Activated CD4-positive, CD25-positive, alpha-beta regulatory T cell treated with anti-CD3 and anti-CD28 coated beads, Interleukin-2, amount 50 U/mL, for 72 hours (primary cell): ENCODE measurements around the gene MAN1C1.
"Not testable (repeated sequence)": the region's sequence is repeated elsewhere in the genome, so short reads cannot be mapped to it uniquely, and the experiment has no call there.

Source experiments
- DNase-seq: peaks from one replicate; pipeline ENCODE4 v3.0.0; 2021

MAN1C1 gene

DNA sequence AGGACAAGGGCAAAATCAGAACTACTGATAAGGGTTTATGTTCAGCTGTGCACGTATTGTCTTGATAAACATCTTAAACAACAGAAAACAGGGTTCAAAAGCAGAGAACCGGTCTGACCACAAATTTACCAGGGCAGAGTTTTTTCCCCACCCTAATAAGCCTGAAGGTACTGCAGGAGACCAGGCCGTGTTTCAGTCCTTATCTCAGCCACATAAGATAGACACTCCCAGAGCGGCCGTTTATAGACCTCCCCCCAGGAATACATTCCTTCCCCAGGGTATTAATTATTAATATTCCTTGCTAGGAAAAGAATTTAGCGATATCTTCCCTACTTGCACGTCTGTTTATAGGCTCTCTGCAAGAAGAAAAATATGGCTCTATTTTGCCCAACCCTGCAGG is 19.6 kb downstream of the MAN1C1 start:
- DNase-seq: not testable (repeated sequence)

DNA sequence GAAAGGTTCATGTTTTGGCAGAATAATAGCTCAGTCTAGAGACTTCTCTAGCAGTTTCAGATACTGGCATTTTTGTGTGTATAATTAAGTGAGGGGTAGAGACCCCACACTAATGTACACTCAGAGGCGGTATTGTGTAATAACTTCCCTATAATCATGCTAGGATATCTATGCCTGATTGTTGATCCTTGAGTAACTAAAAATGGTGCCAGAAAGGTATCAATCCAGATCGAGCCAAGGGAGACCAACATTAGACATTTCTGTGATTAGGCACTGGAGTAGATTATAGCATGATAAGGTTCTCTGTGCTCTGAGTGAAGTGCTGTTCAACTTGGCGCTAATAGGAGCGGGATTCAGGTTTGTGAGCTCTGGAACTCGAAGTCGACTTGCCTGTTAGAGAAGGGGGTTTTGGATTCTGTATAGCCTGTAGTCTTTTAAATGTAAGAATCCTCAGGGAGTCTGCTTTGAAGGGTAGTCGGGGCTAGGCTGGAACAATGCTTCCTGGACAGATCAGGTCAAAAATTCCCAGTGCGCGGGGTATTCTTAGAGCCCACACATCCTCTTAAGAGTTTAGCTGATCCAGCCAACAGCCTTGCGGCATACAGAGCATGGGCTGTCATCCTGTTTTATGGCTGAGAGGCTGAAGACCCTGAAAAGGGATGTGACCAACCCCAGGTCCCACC is 24.2 kb downstream of the MAN1C1 start:
- DNase-seq: no peak

DNA sequence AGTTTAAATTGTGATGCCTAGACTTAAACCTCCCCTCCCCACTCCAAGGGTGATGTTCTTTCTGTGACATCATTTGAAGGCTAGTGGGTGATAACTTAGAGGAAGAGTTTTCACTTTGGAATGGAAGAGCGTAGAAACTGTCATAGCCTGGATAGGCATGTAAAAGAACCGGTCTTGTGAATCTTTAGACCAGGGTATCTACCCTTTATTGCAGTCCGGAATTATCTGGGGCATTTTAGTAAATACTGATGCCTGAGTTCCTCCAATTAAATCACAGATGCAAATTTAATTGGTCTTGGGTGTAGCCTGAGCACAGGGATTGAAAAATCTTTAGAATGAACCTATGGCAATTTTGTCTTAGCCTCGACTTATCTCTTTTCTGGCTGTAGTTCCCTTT is 24.7 kb downstream of the MAN1C1 start:
- DNase-seq: no peak

DNA sequence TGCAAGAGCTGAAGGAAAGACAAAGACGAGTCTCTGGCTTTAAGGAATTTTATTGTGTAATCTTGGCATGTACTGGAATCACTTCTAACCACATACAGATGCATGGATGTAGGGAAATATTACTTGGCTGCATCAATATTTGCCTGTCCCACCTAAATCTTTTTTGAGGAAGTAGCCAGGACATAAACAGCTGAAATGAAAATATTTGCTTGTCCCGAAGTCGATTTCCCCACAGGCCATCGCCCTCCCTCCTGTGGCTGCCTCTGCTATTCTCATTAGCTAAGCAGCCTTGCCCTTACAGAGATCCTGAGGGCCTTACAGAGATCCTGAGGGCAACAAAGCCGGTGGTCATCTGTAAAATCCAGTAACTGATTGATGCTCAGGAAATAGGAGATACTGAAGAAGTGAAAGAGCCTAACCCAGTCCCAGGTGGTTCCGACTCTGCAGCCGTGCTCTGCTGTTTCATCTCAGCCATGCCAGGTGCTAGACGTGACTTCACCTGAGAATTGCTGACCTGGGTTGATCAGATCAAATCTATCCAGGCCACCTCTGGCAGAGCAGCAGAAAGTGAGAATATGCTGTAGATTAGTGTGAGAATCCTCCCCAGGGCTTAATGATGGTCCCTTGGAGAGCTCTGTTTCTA is 25.5 kb downstream of the MAN1C1 start:
- DNase-seq: peak; percentile 27

DNA sequence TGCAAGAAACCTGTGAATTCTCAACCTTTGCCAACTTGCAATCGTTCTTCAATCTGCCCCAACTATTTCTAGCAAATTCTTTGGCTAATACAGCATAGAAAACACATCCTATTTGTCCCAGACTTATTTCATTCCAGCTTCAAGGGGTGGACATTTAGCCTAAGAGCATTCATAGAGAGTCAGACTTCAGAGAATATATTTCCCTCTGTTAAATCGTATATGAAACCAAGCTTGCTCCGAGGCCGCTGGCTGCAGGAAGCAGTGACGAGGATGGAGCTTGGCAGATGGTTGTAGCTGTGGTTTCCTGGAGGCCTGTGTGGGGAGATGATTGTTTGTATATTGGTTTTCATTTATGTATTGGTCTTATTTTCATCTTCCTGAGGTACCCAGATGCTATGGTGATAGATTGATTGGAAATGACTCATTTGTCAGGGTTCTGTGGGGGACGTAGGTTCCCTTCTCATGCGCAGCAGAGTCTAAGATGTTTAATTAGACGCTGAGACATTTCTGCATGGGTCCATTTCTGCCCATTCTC is 26.1 kb downstream of the MAN1C1 start:
- DNase-seq: peak; percentile 45

DNA sequence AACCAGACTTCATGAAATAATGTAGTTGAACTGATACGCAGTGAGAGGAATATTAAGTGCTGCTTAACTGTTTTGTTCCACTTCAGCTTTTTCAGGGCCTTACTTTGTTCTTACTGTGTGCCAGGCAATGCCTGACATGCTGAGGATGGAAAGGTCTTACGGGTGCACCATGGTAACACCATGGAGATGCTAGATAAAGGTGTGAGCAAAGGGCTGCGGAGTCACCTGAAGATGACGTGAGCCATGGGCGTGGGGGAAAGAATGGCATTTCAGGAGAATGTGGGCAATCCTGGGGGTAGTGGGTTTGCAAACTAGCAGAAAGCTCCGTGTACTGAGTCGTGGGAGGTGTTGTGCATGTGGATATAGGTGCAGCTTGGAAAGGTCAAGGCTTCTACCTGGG is 27.3 kb downstream of the MAN1C1 start:
- peak; percentile 28 for DNase-seq

DNA sequence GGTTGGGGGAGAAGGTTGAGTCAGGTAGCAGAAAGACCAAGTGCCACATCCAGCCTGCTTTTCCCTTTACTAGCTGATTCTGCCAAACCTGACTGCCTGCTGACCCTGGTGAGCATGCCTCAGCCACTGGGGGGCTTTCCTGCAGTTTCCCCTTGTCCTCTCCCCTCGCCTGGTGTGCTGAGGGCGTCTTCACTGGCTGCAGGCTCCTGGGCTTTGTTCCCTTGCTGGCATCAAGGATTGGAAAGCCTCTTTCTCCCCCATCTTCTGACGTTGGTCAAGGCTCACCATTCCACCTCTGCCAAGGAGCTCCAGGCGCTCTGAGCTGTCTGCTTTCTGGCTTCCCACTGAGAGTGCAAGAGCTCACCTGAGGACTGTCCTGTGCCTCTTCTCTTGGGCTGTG is 28.4 kb downstream of the MAN1C1 start:
- DNase-seq: no peak

DNA sequence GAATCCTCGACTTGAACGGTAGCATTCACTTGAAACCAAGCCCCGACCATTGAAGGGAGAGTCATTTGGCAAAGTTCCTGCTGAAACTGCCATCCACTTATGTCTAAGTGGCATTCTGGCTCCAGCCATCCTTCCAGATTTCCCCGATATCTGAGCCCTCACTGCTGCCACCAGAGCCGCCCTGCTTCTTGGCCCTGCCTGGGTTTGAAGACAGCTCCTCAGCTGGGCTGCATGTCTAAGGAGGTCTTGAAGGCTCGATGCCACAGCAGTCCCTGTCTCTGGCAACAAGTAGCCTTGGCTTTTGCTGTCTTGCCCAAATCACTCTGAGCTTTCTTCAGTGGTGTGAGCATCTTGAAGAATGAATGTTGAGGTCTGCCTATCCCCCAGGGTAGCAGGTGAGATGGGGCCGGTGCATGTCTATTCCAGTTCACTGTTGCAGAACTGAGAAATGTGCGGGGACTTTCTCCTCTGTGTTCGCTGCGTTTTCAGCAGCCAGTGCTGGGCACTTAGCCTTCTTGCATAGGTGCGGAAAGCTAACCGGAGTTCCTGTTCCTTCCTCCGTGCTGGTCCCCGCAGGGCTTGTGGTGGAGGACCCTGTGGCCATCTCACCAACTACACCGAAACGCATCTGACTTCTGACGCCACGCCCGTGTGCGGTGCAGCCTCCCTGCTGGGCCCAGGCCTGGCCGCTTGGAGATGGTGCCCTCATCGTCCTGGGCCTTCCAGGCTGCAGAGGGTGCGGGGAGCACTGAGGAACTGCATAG is 29.2 kb downstream of the MAN1C1 start:
- DNase-seq: no peak

DNA sequence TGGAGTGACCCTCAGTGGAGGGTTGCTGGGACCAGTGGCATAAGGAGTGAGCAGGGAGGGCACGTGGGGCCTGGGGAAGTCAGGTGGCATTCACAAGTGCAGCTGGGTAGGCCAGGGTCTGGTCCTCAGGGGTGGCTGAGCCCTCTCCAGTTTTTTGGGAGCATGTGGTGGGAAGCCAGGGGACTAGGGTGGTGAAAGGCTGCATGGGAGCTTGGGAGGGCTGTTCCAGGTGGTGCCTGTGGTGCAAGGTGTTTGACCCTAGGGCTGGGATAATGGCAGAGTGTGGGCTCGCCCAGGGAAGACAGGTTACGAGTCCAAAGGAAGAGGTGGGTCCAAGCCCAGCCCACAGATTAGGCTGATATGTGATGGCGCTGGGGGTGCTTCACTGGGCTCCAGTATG is 30.5 kb downstream of the MAN1C1 start:
- DNase-seq: no peak

DNA sequence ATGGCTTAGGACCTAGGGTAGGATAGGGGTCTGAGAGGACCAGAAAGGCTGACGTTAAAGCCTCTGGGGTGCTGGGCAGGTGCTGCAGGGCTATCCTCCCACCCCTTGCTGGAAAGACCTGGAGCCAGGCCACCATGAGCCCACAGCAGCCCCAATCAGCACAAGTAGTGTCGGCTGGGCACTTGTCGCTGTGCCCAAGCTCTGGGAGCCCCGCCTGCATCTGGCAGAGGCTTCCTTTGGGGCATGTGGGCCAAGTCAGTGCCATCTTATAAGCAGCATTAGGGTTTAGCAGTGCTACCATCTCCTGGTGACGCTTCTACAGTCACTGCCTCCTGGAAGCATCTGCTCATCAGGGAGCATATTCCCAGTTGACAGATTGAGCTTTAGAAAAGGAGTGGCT is 31.3 kb downstream of the MAN1C1 start:
- no peak for DNase-seq

DNA sequence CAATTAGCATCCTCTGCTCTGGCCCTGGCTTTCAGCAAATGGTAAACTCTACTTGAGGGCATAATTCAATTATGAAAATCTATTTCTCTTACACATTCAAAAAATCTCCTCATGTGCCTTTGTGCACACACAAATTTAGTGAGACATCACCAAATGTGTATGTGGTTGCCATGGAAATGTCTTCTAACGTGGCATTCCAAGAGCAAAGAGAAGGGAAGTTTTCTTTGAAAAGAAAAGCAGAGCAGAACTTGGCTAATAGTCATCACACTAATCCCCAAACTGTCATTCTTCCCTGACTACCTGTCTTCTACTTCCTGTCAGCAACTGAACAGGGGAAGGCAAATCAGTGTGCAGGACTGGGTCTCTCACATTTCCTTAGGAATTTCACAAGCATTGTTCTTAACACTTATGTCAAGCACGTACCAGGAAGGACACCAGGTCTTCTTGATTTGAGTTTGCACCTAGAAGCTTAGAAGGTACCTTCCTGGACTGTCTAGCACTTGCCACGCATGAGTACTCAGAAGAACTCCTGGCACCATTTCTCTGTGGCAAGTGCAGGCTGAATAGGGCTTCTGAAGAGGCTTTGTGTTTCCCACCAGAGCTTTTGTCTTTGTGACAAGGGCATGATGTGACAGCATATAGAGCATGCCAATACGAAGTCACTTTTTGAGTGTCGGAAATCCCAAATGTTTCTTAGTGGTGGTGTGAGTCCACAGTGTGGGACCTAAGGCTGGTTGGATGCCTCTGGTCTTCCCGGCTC is 32.3 kb downstream of the MAN1C1 start:
- peak; percentile 18 for DNase-seq

DNA sequence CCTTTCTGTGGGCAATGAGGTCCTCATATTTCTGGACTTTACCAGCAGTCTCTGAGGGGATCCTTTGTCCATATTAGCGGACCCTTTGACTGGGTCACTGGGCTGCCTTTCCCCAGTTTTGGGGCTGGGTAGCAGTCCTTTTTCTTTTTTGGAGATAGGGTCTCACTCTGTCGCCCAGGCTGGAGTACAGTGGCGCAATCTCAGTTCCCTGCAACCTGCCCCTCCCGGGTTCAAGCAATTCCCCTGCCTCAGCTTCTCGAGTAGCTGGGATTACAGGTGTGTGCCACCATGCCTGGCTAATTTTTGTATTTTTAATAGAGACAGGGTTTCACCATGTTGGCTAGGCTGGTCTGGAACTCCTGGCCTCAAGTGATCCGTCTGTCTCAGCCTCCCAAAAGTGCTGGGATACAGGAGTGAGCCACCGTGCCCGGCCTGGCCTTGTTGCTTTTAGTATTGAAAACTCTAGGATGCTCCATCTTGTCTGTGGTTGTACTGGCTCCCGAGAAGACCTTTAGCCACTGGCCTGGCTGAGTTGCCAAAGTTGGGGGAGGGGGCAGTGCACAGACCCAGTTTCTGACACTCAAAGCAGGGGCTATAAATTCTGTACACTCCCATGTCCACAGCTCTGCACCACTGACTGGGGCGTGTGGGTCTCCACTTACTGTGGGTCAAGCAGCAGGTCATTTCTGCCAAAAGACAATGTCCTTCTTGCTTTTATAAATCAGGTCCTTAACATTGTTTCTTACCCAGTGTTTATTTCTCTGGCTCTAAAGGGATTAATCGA is 33.1 kb downstream of the MAN1C1 start:
- no peak for DNase-seq

DNA sequence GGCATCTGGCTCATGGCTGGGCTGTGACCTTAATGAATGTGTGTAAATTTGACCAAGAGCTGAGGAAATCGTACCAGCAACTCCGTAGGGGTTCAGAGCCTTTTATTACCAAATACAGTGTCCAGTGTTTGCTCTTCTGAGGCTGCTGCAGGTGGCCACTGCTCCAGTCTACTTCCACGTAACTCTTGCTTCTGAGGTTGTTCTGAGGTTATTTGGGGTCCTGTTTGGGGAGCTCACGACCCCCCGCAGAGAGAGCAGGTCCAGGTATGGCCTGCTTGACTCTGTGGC is 33.6 kb downstream of the MAN1C1 start:
- no peak for DNase-seq

DNA sequence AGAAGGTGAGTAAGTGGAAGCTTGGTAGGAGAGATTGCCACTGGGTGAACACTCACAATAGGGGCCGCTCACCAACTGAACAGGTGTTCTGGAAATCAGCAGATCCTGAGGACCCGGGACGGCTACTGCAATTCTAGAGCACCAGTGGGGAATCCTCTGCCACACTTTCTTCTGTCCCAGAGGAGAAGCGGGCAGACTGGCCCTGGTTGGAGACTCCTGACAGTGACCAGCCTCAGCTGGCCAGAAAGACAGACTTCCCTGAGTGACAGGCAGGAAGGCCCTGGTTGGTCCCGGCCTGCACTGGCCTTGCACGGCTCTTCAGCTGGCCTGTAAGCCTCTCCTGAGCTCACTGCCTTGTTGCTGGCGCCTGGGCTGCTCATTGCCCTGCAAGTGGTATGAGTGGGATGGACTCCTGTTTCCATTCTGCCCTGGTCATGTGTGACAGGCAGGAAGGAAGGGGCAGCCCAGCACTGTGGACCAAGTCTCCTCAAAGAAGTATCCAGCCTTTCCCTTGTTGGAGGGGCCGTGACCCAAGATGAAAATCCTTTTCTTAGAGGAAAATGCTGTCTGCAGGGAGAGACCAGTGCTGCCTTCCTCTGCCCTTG is 34.5 kb downstream of the MAN1C1 start:
- no peak for DNase-seq

DNA sequence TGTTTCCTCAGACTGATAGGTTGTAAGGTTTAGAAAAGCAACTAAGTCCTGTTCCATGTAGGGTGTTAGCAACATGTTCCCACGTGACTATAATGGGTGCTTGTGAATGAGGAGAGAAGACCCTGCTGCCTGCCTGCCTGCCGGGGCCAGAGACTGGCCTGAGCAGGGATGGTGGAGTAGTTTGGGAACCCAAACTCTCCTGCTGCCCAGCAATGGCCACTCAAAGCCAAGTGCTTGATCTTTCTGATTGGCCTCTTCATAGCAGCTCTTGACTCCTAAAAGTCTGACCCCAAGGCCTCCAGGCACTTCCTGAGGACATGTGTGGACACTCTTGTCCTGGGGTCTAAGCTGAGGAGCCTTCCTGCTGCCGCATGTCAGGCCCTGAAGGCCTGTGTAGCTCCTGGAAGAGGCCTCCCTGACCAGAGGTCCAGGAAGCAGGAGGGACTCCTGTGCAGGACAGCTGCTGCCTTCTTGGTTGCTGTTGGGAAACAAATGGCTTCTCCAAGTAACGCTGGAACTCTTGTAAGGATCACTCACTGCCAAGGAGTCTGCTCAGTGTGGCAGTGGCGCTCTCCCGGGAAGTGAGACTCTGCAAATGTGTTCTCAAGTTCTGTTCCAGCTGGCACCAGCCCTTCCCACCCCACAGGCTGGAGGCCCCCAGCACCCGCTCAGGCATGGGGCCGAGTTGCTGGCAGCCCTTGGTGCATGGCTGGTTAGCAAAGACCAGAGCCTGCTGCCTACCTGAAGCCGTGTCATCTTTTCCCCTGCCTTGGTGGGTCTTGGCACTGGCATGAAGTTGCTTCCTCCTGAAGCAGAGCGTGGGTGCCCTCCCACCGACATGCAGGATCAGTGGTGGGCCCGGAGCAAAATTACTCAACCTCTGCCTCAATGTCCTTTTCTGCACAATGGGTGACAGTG is 35.5 kb downstream of the MAN1C1 start:
- no peak for DNase-seq

DNA sequence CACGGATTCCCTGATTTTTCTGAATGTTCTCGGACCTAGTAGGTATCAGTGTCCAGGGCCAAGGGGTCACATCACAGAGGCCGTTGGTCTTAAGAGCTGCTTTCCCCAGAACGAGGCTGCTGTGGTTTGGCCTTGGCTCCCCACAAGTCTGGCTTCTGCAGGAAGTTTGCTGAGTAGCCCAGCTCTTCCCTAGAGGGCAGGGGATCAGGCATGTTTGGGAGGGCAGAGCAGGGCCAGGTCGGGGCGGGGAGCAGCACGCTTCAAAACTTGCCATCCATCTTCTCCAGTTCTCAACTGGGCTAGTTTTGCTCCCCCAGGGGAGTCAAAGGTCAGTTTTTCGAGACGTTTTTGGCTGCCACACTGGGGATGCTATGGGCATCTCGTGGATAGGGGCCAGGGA is 37.0 kb downstream of the MAN1C1 start:
- no peak for DNase-seq

DNA sequence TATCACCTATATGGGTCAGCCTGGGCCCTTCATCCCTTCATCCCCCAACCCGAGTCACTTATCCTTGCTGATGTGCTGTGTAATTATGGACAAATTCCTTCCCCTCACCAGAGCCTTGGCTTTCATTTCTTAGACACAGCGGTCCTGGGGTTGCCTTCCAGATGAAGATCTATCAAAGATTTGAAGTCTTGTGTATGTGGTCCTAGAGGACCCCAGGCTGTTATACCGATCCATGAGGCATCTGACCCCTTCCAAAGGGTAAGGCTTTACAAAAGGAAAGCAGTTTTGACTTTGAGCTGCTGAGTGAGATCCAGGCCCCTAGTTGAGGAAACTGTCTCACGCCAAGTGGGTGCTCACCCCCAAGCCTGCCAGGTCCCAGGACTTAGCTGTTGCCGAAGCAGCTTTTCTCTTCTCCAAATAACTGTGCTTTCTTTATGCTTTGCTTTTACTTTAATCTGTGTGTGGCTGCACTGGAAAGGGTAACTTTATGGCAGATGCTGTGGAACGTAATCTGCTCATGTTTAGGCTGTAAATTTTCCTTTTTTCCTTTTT is 37.6 kb downstream of the MAN1C1 start:
- DNase-seq: no peak

DNA sequence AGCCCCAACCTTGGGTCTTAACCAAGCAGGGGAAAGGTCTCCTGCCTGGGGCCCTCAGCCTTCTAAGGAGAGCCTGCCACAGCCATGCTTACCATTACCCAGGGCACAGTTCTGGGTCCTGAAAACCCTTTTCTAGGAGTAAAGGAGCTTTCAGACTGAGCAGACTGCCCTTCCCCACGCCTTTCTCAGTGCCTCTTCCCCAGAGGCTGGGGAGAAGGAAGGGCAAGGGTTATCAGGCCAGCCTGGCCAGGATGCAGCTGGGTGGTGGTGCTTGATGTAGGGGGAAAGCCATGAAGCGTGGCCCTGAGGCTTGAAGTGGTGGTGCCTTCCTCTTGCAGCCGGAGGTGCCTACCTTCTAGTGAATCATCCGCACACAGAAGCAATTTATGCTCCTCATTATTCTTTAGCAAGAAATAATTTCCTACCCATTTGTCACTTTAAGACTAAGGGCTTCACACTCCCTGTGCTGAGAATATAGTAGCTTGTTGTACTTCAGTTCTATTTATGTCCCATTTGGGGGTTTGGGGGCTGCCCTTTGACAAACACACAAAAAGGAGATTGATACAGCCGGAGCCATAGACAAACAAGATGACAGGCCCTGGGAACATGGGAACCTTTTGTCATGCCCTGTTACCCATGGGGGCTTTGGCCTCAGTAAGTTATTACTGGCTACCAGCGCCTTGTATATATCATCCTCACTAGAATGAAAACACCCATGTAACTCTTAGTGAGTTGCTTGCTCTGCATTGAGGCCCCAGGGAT is 40.7 kb downstream of the MAN1C1 start:
- no peak for DNase-seq

DNA sequence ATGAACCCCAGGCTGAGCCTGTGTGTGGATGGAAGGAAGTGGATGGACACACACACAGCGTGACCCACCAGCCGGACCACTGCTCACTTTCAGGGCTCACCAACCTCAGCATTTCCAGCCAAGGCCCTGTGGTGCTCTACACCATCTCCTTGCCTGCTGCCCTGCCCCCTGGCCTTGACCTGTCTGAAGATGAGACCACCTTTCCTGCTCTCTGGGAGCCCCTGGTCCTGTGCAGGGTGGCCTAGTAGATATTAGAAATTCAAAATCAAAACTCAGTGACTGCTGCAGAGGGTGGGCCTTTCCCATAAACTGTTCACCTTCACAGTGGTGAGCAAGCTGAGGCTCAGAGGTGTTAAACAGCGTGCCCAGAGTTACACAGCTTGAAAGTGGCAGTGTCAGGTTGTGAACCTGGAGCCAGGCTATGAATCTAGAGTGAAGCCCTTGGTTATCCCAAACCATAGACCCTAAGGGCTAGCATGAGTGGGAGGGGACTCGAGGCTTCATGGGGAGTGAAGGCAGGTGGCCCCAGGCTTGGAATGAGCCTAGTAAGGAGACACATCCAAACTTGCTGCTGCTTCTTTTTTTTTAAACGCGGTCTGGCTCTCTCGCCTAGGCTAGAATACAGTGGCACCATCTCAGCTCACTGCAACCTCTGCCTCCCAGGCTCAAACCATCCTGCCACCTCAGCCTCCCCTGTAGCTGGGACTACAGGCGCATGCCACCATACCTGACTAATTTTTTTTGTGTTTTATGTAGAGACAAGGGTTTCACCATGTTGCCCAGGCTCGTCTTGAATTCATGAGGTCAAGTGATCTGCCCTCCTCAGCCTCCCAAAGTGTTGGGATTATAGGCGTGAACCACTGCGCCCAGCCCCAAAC is 41.5 kb downstream of the MAN1C1 start:
- DNase-seq: no peak
